ENCODE data around the gene TSSK1B.
"Not testable (repeated sequence)": the region's sequence is repeated elsewhere in the genome, so short reads cannot be mapped to it uniquely, and the experiment has no call there.

The TSSK1B gene

GRCh38 chr5:113434889-113435288, at the start of gene TSSK1B:
TSS of gene TSSK1B (minus strand) at chr5:113434989. CDS start at chr5:113434839, 150 bp downstream.
- no peak for DNase-seq (ENCODE audit: low read depth in 2 of 3, low spot score in 1 of 3)

- DNase-seq (ENCODE audit: low read depth in 2 of 3, low spot score in 1 of 3) = no peak
Measured at GRCh38 chr5:113480243-113480642, 45.5 kb upstream of the TSSK1B start.

GRCh38 chr5:113478691-113479090, 43.9 kb upstream of the TSSK1B start:
- no peak for DNase-seq (ENCODE audit: low read depth in 2 of 3, low spot score in 1 of 3)

GRCh38 chr5:113474100-113474728, 39.4 kb upstream of the TSSK1B start:
- no peak for DNase-seq (ENCODE audit: low read depth in 2 of 3, low spot score in 1 of 3)

- DNase-seq (ENCODE audit: low read depth in 2 of 3, low spot score in 1 of 3) = no peak
Measured at GRCh38 chr5:113463032-113463431, 28.2 kb upstream of the TSSK1B start.

- DNase-seq (ENCODE audit: low read depth in 2 of 3, low spot score in 1 of 3) = not testable (repeated sequence)
Measured at GRCh38 chr5:113457106-113457505, 22.3 kb upstream of the TSSK1B start.

GRCh38 chr5:113452941-113453340, 18.2 kb upstream of the TSSK1B start:
- no peak for DNase-seq (ENCODE audit: low read depth in 2 of 3, low spot score in 1 of 3)

GRCh38 chr5:113451797-113452196, 17.0 kb upstream of the TSSK1B start:
- DNase-seq (ENCODE audit: low read depth in 2 of 3, low spot score in 1 of 3) = no peak

- DNase-seq (ENCODE audit: low read depth in 2 of 3, low spot score in 1 of 3) = no peak
Measured at GRCh38 chr5:113450929-113451328, 16.1 kb upstream of the TSSK1B start.

GRCh38 chr5:113450462-113450861, 15.7 kb upstream of the TSSK1B start:
- no peak for DNase-seq (ENCODE audit: low read depth in 2 of 3, low spot score in 1 of 3)

GRCh38 chr5:113448252-113448651, 13.5 kb upstream of the TSSK1B start:
- no peak for DNase-seq (ENCODE audit: low read depth in 2 of 3, low spot score in 1 of 3)

- DNase-seq (ENCODE audit: low read depth in 2 of 3, low spot score in 1 of 3) = no peak
Measured at GRCh38 chr5:113447498-113448050, 12.8 kb upstream of the TSSK1B start.

GRCh38 chr5:113446358-113446927, 11.7 kb upstream of the TSSK1B start:
- DNase-seq (ENCODE audit: low read depth in 2 of 3, low spot score in 1 of 3) = no peak

- no peak for DNase-seq (ENCODE audit: low read depth in 2 of 3, low spot score in 1 of 3)
Measured at GRCh38 chr5:113437111-113437510, 2.3 kb upstream of the TSSK1B start.

GRCh38 chr5:113435575-113435974, 786 bp upstream of the TSSK1B start:
- no peak for DNase-seq (ENCODE audit: low read depth in 2 of 3, low spot score in 1 of 3)

- no peak for DNase-seq (ENCODE audit: low read depth in 2 of 3, low spot score in 1 of 3)
Measured at GRCh38 chr5:113433862-113434612, 752 bp downstream of the TSSK1B start.

- DNase-seq (ENCODE audit: low read depth in 2 of 3, low spot score in 1 of 3) = no peak
Measured at GRCh38 chr5:113433071-113433470, 1.7 kb downstream of the TSSK1B start.

- DNase-seq (ENCODE audit: low read depth in 2 of 3, low spot score in 1 of 3) = no peak
Measured at GRCh38 chr5:113427871-113428574, 6.8 kb downstream of the TSSK1B start.

GRCh38 chr5:113425909-113426308, 8.9 kb downstream of the TSSK1B start:
- DNase-seq (ENCODE audit: low read depth in 2 of 3, low spot score in 1 of 3) = no peak

GRCh38 chr5:113421693-113422092, 13.1 kb downstream of the TSSK1B start:
- DNase-seq (ENCODE audit: low read depth in 2 of 3, low spot score in 1 of 3) = no peak

GRCh38 chr5:113405530-113405929, 29.3 kb downstream of the TSSK1B start:
- DNase-seq (ENCODE audit: low read depth in 2 of 3, low spot score in 1 of 3) = no peak
